ENCODE data around the gene MSH5. TPM values are rescaled to one million over a fixed set of nuclear protein-coding genes. Genes with fewer than 3 reads are reported as not detected.
"Not testable (repeated sequence)": the region's sequence is repeated elsewhere in the genome, so short reads cannot be mapped to it uniquely, and the experiment has no call there.

The MSH5 gene
- total RNA-seq, 1 experiment from 2014 or later, result 43.1 TPM

- H3K27ac Mint-ChIP-seq, result no peak overlapping the region
- CTCF ChIA-PET, result no interaction called here
- ATAC-seq, result no peak
These were observed 32.1 kb upstream of the MSH5 start for GRCh38 chr6:31707701-31708100.

GRCh38 chr6:31708224-31708623 lies 31.6 kb upstream of the MSH5 start:
- H3K27me3 Mint-ChIP-seq (ENCODE audit: low read depth), result peaks cover 7% of the 10 kb centered on the region; the same call in 1 of the 2 replicates
- no peak overlapping the region for H3K27ac Mint-ChIP-seq
- ATAC-seq (no peak), DNase-seq (ENCODE audit: low spot score) (no peak)
- no peak for TF ChIP-seq CTCF (IDR thresholded peaks at IDR 0.05)
- TF ChIP-seq ZBTB21 (CRISPR knock-in tag; IDR thresholded peaks at IDR 0.05; ENCODE audit: borderline replicate concordance), result no peak
- TF ChIP-seq SOX15 (CRISPR knock-in tag; IDR thresholded peaks at IDR 0.05), result no peak
- no peak for TF ChIP-seq AR (CRISPR knock-in tag; IDR thresholded peaks at IDR 0.05)
- POLR2A ChIA-PET, result no interaction called here
- no peak overlapping the region for H3K4me3 Mint-ChIP-seq
- CTCF ChIA-PET, result no interaction called here
- no peaks in the 10 kb centered on the region for H3K9me3 Mint-ChIP-seq
- H3K4me1 Mint-ChIP-seq, result peaks cover 16% of the 10 kb centered on the region
- H3K36me3 Mint-ChIP-seq, result no peaks in the 10 kb centered on the region

More at GRCh38 chr6:31707701-31708100, 32.1 kb upstream of the MSH5 start:
- Mint-ChIP-seq H3K4me3 (no peak overlapping the region), H3K27me3 (ENCODE audit: low read depth) (peaks cover 7% of the 10 kb centered on the region; the same call in 1 of the 2 replicates), H3K9me3 (no peaks in the 10 kb centered on the region), H3K4me1 (peaks cover 13% of the 10 kb centered on the region), H3K36me3 (no peaks in the 10 kb centered on the region)
- POLR2A ChIA-PET, result no interaction called here
- TF ChIP-seq NFATC4 (CRISPR knock-in tag; IDR thresholded peaks at IDR 0.05) (no peak), ZNF138 (CRISPR knock-in tag; conservative IDR thresholded peaks at IDR 0.05) (no peak), ZNF425 (CRISPR knock-in tag; conservative IDR thresholded peaks at IDR 0.05) (no peak), ZNF396 (CRISPR knock-in tag; IDR thresholded peaks at IDR 0.05; ENCODE audit: borderline replicate concordance) (no peak), GTF2I (CRISPR knock-in tag; conservative IDR thresholded peaks at IDR 0.05) (no peak), ATF3 (CRISPR knock-in tag; conservative IDR thresholded peaks at IDR 0.05) (no peak), FOXK1 (CRISPR knock-in tag; IDR thresholded peaks at IDR 0.05) (no peak)
- no peak for DNase-seq (ENCODE audit: low spot score)

GRCh38 chr6:31709157-31709556 lies 30.6 kb upstream of the MSH5 start:
- CTCF ChIA-PET, result interaction anchor here (0.7 kb wide), 1 partner anchor 12 kb away, joined by 3 read pairs; no protein-coding TSS in a partner anchor
- H3K27ac Mint-ChIP-seq; H3K4me3 Mint-ChIP-seq; DNase-seq (ENCODE audit: low spot score); H3K27me3 Mint-ChIP-seq (ENCODE audit: low read depth); H3K36me3 Mint-ChIP-seq; ATAC-seq; POLR2A ChIA-PET; H3K9me3 Mint-ChIP-seq: not testable (repeated sequence)
- peaks cover 21% of the 10 kb centered on the region for H3K4me1 Mint-ChIP-seq

- ATAC-seq (no peak), DNase-seq (ENCODE audit: low spot score) (no peak)
- H3K27ac Mint-ChIP-seq, result no peak overlapping the region
- ChIA-PET CTCF (interaction anchor here (0.8 to 1.1 kb wide), 3 partner anchors 19 to 62 kb away, joined by 3 to 4 read pairs (median 3); no protein-coding TSS in a partner anchor), POLR2A (no interaction called here)
- H3K36me3 Mint-ChIP-seq, result no peaks in the 10 kb centered on the region
- no peaks in the 10 kb centered on the region for H3K9me3 Mint-ChIP-seq
- H3K4me1 Mint-ChIP-seq, result peaks cover 27% of the 10 kb centered on the region
- H3K4me3 Mint-ChIP-seq, result no peak overlapping the region
- H3K27me3 Mint-ChIP-seq (ENCODE audit: low read depth), result peaks cover 7% of the 10 kb centered on the region; the same call in 1 of the 2 replicates
- TF ChIP-seq TEAD1 (CRISPR knock-in tag; IDR thresholded peaks at IDR 0.05), result no peak
- TF ChIP-seq ARID4B (CRISPR knock-in tag; IDR thresholded peaks at IDR 0.05; ENCODE audit: borderline replicate concordance), result no peak
- TF ChIP-seq KAT7 (CRISPR knock-in tag; IDR thresholded peaks at IDR 0.05; ENCODE audit: borderline replicate concordance), result no peak
These were observed 29.1 kb upstream of the MSH5 start for GRCh38 chr6:31710523-31711219.

Data from WTC11 (cell line).